Heart right ventricle (tissue), 16 donors: ENCODE measurements around the gene NBEAL2. TPM values are rescaled to one million over a fixed set of nuclear protein-coding genes. Genes with fewer than 3 reads are reported as not detected.

ENCODE experiments used
- ATAC-seq, 8 donors: fragments of 200-7000 bp; cut with Tn5 transposase; one replicate each; pipeline ENCODE4 v1.9.1; 2020; ENCODE audit warnings: mild to moderate bottlenecking in 8 of 8, moderate library complexity in 8 of 8, moderate number of reproducible peaks in 1 of 8
- DNase-seq, 2 donors: peaks; one replicate each; pipeline ENCODE4 v3.0.0-alpha.2; 2020
- H3K27ac ChIP-seq, 10 donors: fragments of 200-600 bp; sonication (generic) in 2 of 10; one replicate each; pipeline versions ENCODE4 v1.5.0 to v1.8.0; 2020 to 2022; ENCODE audit warnings: mild to moderate bottlenecking in 3 of 10
- H3K27me3 ChIP-seq, 7 donors: fragments of 200-600 bp; one replicate each; pipeline ENCODE4 v1.8.0; 2021 to 2022; ENCODE audit warnings: mild to moderate bottlenecking in 2 of 7
- H3K36me3 ChIP-seq, 9 donors: fragments of 200-600 bp; sonication (generic) in 1 of 9; one replicate each; pipeline versions ENCODE4 v1.5.0 to v1.8.0; 2020 to 2022; ENCODE audit warnings: mild to moderate bottlenecking in 2 of 9
- H3K4me1 ChIP-seq, 9 donors: fragments of 200-600 bp; sonication (generic) in 1 of 9; one replicate each; pipeline versions ENCODE4 v1.5.0 to v1.8.0; 2020 to 2022; ENCODE audit warnings: mild to moderate bottlenecking in 4 of 9
- H3K4me3 ChIP-seq, 10 donors: fragments of 200-600 bp; sonication (generic) in 2 of 10; one replicate each; pipeline versions ENCODE4 v1.5.0 to v1.8.0; 2020 to 2022; ENCODE audit warnings: mild to moderate bottlenecking in 7 of 10, moderate library complexity in 2 of 10
- H3K9me3 ChIP-seq, 11 donors: fragments of 200-600 bp in 10 of 11; sonication (generic) in 2 of 11; one replicate each; pipeline versions ENCODE4 v1.5.0 to v1.8.0; 2013 to 2022; ENCODE audit warnings: mild to moderate bottlenecking in 2 of 11, control low read depth in 1 of 11, moderate library complexity in 1 of 11
- CTCF ChIP-seq, 9 donors: fragments of 200-600 bp; sonication (generic) in 2 of 9; IDR thresholded peaks; one replicate each; pipeline versions ENCODE4 v1.5.0 to v1.8.0; 2021 to 2022; ENCODE audit warnings: antibody characterized with exemption in 9 of 9, mild to moderate bottlenecking in 5 of 9, moderate library complexity in 1 of 9
- WGBS, 2 donors: extraction: QIAGEN DNeasy Blood & Tissue Kit; methylation state at CpG; one replicate each; pipeline ENCODE4 v1.1.7; 2013; ENCODE audit warnings: inconsistent platforms in 1 of 2; 5-methylcytosine and 5-hydroxymethylcytosine counted together
- intact Hi-C, 10 donors: fragments of 100-400 bp; cut with DNase I; formaldehyde crosslinking; loops; one replicate each; pipeline versions ENCODE4 v1.11.1 to v1.14.2; 2022
- polyA plus RNA-seq, 2 donors: library from polyadenylated mRNA; stranded (reverse); fragments of 200-250 nt; gene quantifications; one replicate each; pipeline ENCODE4 v1.2.3, GENCODE V29; 2013
- total RNA-seq, 10 donors: library from RNA; stranded (reverse); fragmentation: NEBNext Ultra II Directional in 3 of 10; extraction: Animal tissue kit (Norgen Biotek cat#: 25700) in 3 of 10; gene quantifications; one replicate each; pipeline versions ENCODE4 v1.2.1 to v1.2.4, GENCODE V29; 2021 to 2023
- donor health status: Arrhythmogenic right ventricular cardiomyopathy.
- donor health status: ischemic (EF 13 %, LVEDD 7.1; RV severe dilation, severe dysfunction).
- donor health status: healthy with polysubstance abuse.
- donor health status: DM: no; HTN: yes; CAD: no.
- donor health status: DM: no; HTN: no; CAD: no.
- donor health status: ischemic (EF 25% LVEDD 6.9; RV normal size, moderate dysfunction).
- donor health status: ischemic (EF 25% LVEDD 5.7; RV mildly dilated, moderate dysfunction).
- donor health status: healthy.
- donor health status: DM: yes; HTN: yes; CAD: no.
- donor health status: Ischemic cardiomyopathy.
- donor health status: ischemic (EF 35%, LVEDD 5.7; RV mildly dilated, moderate dysfunction).
- donor health status: nonischemic (EF 11% LVEDD 7.7; RV severe dilation, severe dysfunction).
- donor health status: DM: yes; HTN: yes; CAD: no.
- donor health status: PGD.
- donor health status: ischemic (EF 29% LVEDD 5.4; RV normal size, mild dysfunction).
- donor health status: nonischemic (EF 23%, LVEDD 6.1; RV moderate dilation, normal function).

Gene NBEAL2
- total and polyA plus RNA-seq, 12 donors = 7.6 to 51.1 (median 13.7) TPM

- H3K9me3 ChIP-seq = no peaks in the 10 kb centered on the region
- DNase-seq = no peak
Observed at GRCh38 chr3:47011371-47011770, 31.9 kb downstream of the NBEAL2 start.

GRCh38 chr3:47012342-47013230 is 33.1 kb downstream of the NBEAL2 start:
- Histone ChIP-seq H3K4me1 (peaks cover 5 to 29% (median 14%) of the 10 kb centered on the region in 9 donors), H3K27me3 (no peaks in the 10 kb centered on the region), H3K27ac (no peak overlapping the region), H3K36me3 (peaks cover 0 to 71% (median 13%) of the 10 kb centered on the region in 9 donors), H3K9me3 (no peaks in the 10 kb centered on the region), H3K4me3 (no peak overlapping the region)
- intact Hi-C loops = loop anchor here in 2 of 10 donors (10.0 kb wide), 2 partner anchors 142 to 322 kb away; no protein-coding TSS in a partner anchor
- DNase-seq = no peak
- no peak for TF ChIP-seq CTCF (IDR thresholded peaks at IDR 0.05)
- no peak for ATAC-seq
- 74 to 76% methylated on average over 10 of the region's 10 CpGs for WGBS, 2 donors

More at GRCh38 chr3:47011371-47011770, 31.9 kb downstream of the NBEAL2 start:
- 88 to 89% methylated on average over 6 of the region's 6 CpGs for WGBS, 2 donors
- peaks cover 5 to 20% (median 14%) of the 10 kb centered on the region in 9 donors for H3K4me1 ChIP-seq
- no peaks in the 10 kb centered on the region for H3K27me3 ChIP-seq
- no peak overlapping the region for H3K4me3 ChIP-seq
- TF ChIP-seq CTCF (IDR thresholded peaks at IDR 0.05) = no peak
- ATAC-seq = no peak
- peaks cover 0 to 71% (median 7%) of the 10 kb centered on the region in 9 donors for H3K36me3 ChIP-seq
- intact Hi-C loops = loop anchor here in 2 of 10 donors (10.0 kb wide), 2 partner anchors 143 to 323 kb away; no protein-coding TSS in a partner anchor
- no peak overlapping the region for H3K27ac ChIP-seq

- no peak for TF ChIP-seq CTCF (IDR thresholded peaks at IDR 0.05)
- Histone ChIP-seq H3K4me1 (peaks cover 5 to 31% (median 14%) of the 10 kb centered on the region in 9 donors), H3K27me3 (no peaks in the 10 kb centered on the region), H3K27ac (no peak overlapping the region), H3K36me3 (peaks cover 0 to 71% (median 18%) of the 10 kb centered on the region in 9 donors), H3K9me3 (no peaks in the 10 kb centered on the region), H3K4me3 (no peak overlapping the region)
- intact Hi-C loops = loop anchor here in 2 of 10 donors (10.0 kb wide), 2 partner anchors 142 to 322 kb away; no protein-coding TSS in a partner anchor
- no peak for DNase-seq
- WGBS, 2 donors = 90 to 96% methylated on average over 3 of the region's 3 CpGs
- ATAC-seq = no peak
Observed at GRCh38 chr3:47013231-47013630, 33.8 kb downstream of the NBEAL2 start.

- Histone ChIP-seq H3K4me1 (peaks cover 4 to 23% (median 9%) of the 10 kb centered on the region in 9 donors), H3K4me3 (no peak overlapping the region), H3K36me3 (peaks cover 0 to 72% (median 25%) of the 10 kb centered on the region in 9 donors), H3K27me3 (no peaks in the 10 kb centered on the region), H3K27ac (no peak overlapping the region), H3K9me3 (no peaks in the 10 kb centered on the region)
- ATAC-seq = no peak
- no peak for DNase-seq
- intact Hi-C loops = loop anchor here in 2 of 10 donors (10.0 kb wide), 2 partner anchors 141 to 321 kb away; no protein-coding TSS in a partner anchor
- no peak for TF ChIP-seq CTCF (IDR thresholded peaks at IDR 0.05)
Observed at GRCh38 chr3:47014036-47014435, 34.6 kb downstream of the NBEAL2 start.
